Measurements from ENCODE around the gene PLEKHO1.
"Not testable (repeated sequence)": the region's sequence is repeated elsewhere in the genome, so short reads cannot be mapped to it uniquely, and the experiment has no call there.

Gene PLEKHO1

GRCh38 chr1:150207281-150207971, 57.7 kb downstream of the PLEKHO1 start:
- H3K36me3 ChIP-seq = no peaks in the 10 kb centered on the region
- no peak for TF ChIP-seq CTCF (IDR thresholded peaks at IDR 0.05)
- no peaks in the 10 kb centered on the region for H3K27me3 ChIP-seq
- no peak for DNase-seq
- H3K9me3 ChIP-seq = no peaks in the 10 kb centered on the region
- intact Hi-C loops (cut with DNase I; ENCODE audit: low total_unique reads) = no loop called here
- H3K4me1 ChIP-seq = no peaks in the 10 kb centered on the region
- no peak overlapping the region for H3K4me3 ChIP-seq
- no peak overlapping the region for H3K27ac ChIP-seq

- H3K27me3 ChIP-seq; DNase-seq; H3K4me3 ChIP-seq; H3K27ac ChIP-seq; H3K9me3 ChIP-seq; H3K36me3 ChIP-seq; H3K4me1 ChIP-seq; intact Hi-C loops (cut with DNase I; ENCODE audit: low total_unique reads): not testable (repeated sequence)
Measured at GRCh38 chr1:150208460-150208859, 58.7 kb downstream of the PLEKHO1 start.
